ENCODE data around the gene CAMK2A. TPM values are rescaled to one million over a fixed set of nuclear protein-coding genes. Genes with fewer than 3 reads are reported as not detected.

The CAMK2A gene
- total RNA-seq, 2 experiments from 2014 or later = not detected

GRCh38 chr5:150206779-150207115 is 82.8 kb downstream of the CAMK2A start:
- CTCF ChIA-PET (ENCODE audit: unreplicated experiment) = no interaction called here
- Histone ChIP-seq H4K20me1 (ENCODE audit: insufficient read depth, low read length) (no peaks in the 10 kb centered on the region), H3K9me3 (ENCODE audit: low read length) (no peaks in the 10 kb centered on the region), H3K4me3 (ENCODE audit: low read depth, low read length, poor library complexity, severe bottlenecking) (no peak overlapping the region), H2AFZ (ENCODE audit: low read length) (no peak overlapping the region), H3K36me3 (ENCODE audit: insufficient read depth, low read length) (no peaks in the 10 kb centered on the region), H3K79me2 (ENCODE audit: insufficient read depth, low read depth, low read length) (no peaks in the 10 kb centered on the region), H3K4me2 (ENCODE audit: low read length) (no peak overlapping the region), H3K9me2 (ENCODE audit: insufficient read depth, low read length) (no peaks in the 10 kb centered on the region), H3K4me1 (ENCODE audit: insufficient read depth, low read length, poor library complexity, severe bottlenecking) (no peaks in the 10 kb centered on the region), H3K27ac (ENCODE audit: low read depth, low read length, poor library complexity, severe bottlenecking) (no peak overlapping the region)
- BruUV-seq (replicated peaks) = no TSS peak
- no peak for DNase-seq (ENCODE audit: low spot score)
- intact Hi-C loops (cut with micrococcal nuclease; ENCODE audit: unreplicated experiment) = no loop called here
- no peak for TF ChIP-seq EZH2phosphoT487 (IDR thresholded peaks at IDR 0.05; ENCODE audit: borderline replicate concordance, low read depth, low read length)
- TF ChIP-seq CTCF (conservative IDR thresholded peaks at IDR 0.05; ENCODE audit: low read length) = no peak
- POLR2A ChIA-PET = interaction anchor here (0.6 kb wide), 1 partner anchor 727 kb away, joined by 3 read pairs; no protein-coding TSS in a partner anchor

- Histone ChIP-seq H3K4me1 (ENCODE audit: insufficient read depth, low read length, poor library complexity, severe bottlenecking) (no peaks in the 10 kb centered on the region), H3K4me2 (ENCODE audit: low read length) (no peak overlapping the region), H2AFZ (ENCODE audit: low read length) (no peak overlapping the region), H3K9me3 (ENCODE audit: low read length) (no peaks in the 10 kb centered on the region), H3K9me2 (ENCODE audit: insufficient read depth, low read length) (no peaks in the 10 kb centered on the region), H3K4me3 (ENCODE audit: low read depth, low read length, poor library complexity, severe bottlenecking) (no peak overlapping the region), H3K27ac (ENCODE audit: low read depth, low read length, poor library complexity, severe bottlenecking) (no peak overlapping the region), H4K20me1 (ENCODE audit: insufficient read depth, low read length) (no peaks in the 10 kb centered on the region), H3K36me3 (ENCODE audit: insufficient read depth, low read length) (no peaks in the 10 kb centered on the region), H3K79me2 (ENCODE audit: insufficient read depth, low read depth, low read length) (no peaks in the 10 kb centered on the region)
- TF ChIP-seq CTCF (conservative IDR thresholded peaks at IDR 0.05; ENCODE audit: low read length) = no peak
- ChIA-PET CTCF (ENCODE audit: unreplicated experiment) (no interaction called here), POLR2A (interaction anchor here (0.5 to 0.6 kb wide), 2 partner anchors 184 to 728 kb away, joined by 3 read pairs; no protein-coding TSS in a partner anchor)
- DNase-seq (ENCODE audit: low spot score) = no peak
- no TSS peak for BruUV-seq (replicated peaks)
- intact Hi-C loops (cut with micrococcal nuclease; ENCODE audit: unreplicated experiment) = no loop called here
Measured at GRCh38 chr5:150206098-150206778, 83.3 kb downstream of the CAMK2A start.

- Histone ChIP-seq H3K79me2 (ENCODE audit: insufficient read depth, low read depth, low read length) (no peaks in the 10 kb centered on the region), H3K36me3 (ENCODE audit: insufficient read depth, low read length) (no peaks in the 10 kb centered on the region), H3K4me1 (ENCODE audit: insufficient read depth, low read length, poor library complexity, severe bottlenecking) (no peaks in the 10 kb centered on the region), H4K20me1 (ENCODE audit: insufficient read depth, low read length) (no peaks in the 10 kb centered on the region), H3K27ac (ENCODE audit: low read depth, low read length, poor library complexity, severe bottlenecking) (no peak overlapping the region), H3K4me2 (ENCODE audit: low read length) (no peak overlapping the region), H2AFZ (ENCODE audit: low read length) (no peak overlapping the region), H3K4me3 (ENCODE audit: low read depth, low read length, poor library complexity, severe bottlenecking) (no peak overlapping the region), H3K9me3 (ENCODE audit: low read length) (no peaks in the 10 kb centered on the region), H3K9me2 (ENCODE audit: insufficient read depth, low read length) (no peaks in the 10 kb centered on the region)
- POLR2A ChIA-PET = no interaction called here
- intact Hi-C loops (cut with micrococcal nuclease; ENCODE audit: unreplicated experiment) = no loop called here
- BruUV-seq (replicated peaks) = no TSS peak
- no peak for DNase-seq (ENCODE audit: low spot score)
- no peak for TF ChIP-seq EZH2phosphoT487 (IDR thresholded peaks at IDR 0.05; ENCODE audit: borderline replicate concordance, low read depth, low read length)
- no peak for TF ChIP-seq CTCF (conservative IDR thresholded peaks at IDR 0.05; ENCODE audit: low read length)
- CTCF ChIA-PET (ENCODE audit: unreplicated experiment) = no interaction called here
Measured at GRCh38 chr5:150204590-150204960, 85.0 kb downstream of the CAMK2A start.
